GM21390 (cell line): ENCODE measurements around the gene SIPA1.
"Not testable (repeated sequence)": the region's sequence is repeated elsewhere in the genome, so short reads cannot be mapped to it uniquely, and the experiment has no call there.

Experiments
- ATAC-seq: cut with Tn5 transposase; IDR thresholded peaks from one replicate; pipeline ENCODE4 v1.9.1; 2021; ENCODE audit not compliant: unreplicated experiment

The SIPA1 gene

DNA sequence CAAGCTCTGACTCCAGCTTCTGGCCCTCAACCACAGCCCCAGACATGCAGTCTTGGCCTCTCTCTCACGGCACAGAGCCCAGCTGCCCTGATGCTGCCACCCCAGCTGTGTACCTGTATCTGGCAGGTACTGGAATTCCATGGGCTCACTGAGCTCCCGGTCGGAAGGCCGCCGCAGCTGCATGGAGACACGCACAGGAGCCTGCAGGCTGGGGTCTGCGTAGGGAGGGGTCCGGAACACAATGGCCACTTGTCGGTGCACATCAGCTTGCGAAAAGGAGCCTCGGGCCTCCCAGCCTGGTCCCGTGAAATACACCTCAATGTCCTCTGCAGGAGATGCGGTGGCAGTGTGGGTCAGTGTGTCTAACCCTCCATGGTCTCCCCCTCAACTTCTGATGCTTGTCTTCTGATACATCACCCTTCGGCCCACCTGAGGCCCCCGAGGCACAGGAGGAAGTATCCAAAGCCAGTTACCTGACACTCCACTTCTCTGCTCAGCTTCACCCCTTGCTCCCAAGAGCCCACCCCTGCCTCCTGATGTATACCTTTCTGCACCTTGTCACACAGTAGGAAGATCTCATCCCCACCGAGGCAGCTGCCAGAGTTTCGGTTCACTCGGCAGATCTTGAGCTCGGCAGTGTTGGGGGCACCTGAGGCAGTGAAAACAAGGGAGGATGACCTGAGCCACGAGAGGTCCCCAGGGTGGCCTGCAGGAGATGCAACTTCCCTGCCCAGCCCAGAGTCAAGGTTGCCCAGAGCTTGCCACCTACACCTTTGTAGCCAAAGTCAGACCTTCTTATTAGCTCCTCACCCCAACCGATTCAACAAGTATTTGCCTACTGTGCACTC, 20.5 kb downstream of the SIPA1 start:
- no peak for ATAC-seq

DNA sequence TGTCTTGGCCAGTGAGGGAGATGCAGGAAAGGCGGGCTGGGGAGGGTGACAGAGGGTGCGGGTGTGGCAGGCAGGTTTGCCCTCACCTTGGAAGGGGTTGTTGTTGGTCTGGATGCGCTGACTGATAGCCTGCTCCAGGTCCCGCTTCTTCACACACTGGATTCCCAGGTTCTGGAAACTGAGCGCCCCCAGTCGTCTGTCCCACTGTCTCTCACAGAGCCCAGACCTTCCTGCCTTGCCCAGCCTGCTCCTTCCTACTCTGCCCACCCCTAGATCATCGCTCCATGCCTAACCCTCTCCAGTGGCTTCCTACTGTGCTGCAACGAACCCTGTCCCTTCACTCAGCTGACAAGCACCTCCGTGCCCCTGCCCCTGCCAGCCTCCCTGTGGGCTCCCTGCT, 22.1 kb downstream of the SIPA1 start:
- no peak for ATAC-seq

DNA sequence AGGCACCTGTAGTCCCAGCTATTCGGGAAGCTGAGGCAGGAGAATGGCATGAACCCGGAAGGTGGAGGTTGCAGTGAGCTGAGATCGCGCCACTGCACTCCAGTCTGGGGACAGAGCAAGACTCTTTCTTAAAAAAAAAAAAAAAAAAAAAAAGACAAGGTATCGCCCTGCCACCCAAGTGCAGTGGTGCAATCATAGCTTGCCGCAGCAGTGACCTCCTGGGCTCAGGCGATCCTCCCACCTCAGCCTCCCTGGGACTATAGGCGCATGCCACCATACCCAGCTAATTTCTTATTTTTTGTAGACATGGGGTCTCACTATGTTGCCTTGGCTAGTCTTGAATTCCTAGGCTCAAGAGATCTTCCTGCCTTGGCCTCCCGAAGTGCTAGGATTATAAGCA, 23.0 kb downstream of the SIPA1 start:
- ATAC-seq, result not testable (repeated sequence)

DNA sequence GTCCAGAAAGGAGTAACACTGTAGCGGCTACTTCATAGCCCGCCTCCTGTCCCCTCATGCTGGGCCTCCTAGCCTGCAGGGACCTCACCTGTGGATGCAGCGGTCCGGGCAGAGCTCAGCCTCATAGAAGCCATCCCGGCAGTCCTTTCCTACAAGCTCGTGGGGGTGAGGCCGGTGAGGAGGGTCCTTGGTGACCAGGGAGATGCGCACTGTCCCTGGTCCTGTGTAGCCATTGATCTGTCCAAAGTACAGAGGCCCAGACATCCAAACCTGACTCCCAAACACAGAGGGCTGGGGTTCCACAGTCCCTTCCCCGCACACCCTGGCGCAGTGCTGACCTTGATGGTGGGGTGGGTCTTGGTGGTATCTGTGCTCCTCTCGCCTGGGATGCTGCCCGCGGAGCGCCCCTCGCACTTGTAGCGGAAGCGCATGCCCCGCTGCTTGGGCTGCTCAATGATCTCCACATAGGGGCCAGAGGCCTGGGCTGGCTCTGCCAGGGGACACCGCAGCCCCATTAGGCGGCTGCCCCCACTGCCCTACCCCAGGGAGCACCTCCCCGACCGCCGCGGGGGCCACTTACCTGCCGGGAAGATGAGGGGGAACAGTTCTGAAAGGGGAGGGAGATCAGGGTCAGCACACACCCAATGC, 23.8 kb downstream of the SIPA1 start:
- ATAC-seq, result no peak

DNA sequence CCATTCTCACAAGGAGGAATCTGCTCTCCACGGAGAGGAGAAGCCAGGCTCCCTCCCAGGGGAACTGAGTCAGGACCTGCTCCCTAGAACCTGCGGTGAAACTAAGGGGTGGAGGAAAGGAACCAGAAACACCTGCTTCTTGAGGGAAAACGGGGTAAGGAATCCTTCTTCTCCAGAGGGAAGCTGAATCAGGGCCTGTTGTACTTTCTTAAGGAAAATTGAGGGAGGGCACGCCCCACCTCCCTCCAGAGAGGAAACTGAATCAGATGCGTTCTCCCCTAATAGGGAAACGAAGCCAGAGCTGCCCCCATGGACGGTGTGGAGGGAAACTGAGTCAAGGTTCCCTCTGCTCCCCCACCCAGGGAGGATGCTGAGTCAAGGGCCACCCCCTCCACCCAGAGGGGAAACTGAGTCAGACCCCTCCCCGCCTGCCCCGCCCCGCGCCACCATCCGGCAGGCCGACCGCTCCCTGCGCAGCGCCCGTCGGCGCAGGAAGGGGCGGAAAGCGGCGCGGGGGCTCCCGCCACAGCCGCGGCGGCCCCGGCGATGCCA, 24.4 kb downstream of the SIPA1 start:
- ATAC-seq, result peak; percentile 17

DNA sequence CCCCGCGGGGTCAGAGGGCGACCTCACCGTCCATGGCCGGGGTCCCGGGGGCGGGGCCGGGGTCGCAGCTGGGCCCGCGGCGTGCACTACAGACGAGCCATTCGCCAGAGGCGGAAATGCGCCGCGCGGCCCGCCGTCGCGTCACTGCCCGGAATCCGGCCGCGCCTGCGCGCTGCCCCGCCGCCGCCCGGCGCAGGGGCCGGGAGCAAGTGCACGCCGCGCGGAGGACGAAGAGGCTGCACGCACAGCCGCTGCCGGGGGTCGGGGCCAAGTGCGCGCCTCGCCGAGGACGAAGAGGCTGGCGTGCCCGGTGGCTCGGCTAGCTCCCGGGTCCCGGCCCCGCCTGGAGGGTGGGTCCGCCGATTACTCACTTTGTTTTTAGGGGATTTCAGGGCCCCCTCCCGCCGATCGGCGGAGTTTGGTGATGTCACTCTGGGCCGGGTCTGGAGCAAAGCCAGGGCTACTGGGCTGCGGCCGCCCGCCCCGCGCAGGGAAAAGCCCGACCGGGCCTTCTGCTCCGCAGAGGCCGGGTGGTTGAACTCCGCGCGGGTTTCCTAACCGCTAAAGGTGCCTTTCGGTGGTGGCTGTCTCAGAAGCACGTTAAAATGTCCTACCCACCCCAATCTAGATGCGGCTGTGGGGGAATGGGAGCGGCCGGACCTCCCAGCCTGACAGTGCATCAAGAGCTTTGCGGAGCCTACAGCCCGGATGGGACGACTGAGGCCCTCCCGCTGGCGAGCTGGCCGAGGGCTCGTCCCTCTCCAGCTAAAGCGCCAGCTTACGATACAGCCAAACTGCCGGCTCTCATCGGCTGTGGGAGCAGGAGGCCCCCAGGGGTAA, 25.1 kb downstream of the SIPA1 start, which contains the start of gene RELA:
RELA (minus strand) TSS at position 118 of the 840 bp plus-strand sequence; CDS start at position 34, 84 bp downstream.
- ATAC-seq, result peak; percentile 75

DNA sequence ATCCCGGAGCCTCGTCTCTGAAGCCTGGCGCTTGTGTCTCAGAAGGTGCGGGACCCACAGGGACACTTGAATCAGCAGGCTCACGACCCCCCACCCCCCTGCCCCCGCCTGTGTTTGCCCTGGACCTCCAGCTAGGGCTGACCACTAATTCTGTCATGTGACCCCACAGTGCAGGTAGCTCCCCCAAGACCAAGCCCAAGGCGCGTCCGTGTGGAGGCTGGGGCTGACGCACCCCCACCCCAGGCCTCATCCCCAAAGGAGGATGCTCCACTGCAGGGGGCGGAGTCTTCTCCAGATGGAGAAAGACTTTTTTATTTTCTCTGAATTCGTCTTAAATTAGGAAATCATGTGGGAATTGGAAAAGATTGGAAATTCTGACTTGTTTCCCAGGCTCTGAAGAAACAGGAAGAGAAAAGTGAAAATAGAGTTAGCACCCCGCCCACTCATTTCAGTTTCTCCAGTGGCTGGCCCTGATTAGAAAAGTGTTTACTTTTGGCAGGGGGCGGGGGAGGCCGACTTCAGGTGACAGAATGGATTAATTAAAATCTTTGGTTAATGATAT, 25.8 kb downstream of the SIPA1 start:
- ATAC-seq, result no peak

DNA sequence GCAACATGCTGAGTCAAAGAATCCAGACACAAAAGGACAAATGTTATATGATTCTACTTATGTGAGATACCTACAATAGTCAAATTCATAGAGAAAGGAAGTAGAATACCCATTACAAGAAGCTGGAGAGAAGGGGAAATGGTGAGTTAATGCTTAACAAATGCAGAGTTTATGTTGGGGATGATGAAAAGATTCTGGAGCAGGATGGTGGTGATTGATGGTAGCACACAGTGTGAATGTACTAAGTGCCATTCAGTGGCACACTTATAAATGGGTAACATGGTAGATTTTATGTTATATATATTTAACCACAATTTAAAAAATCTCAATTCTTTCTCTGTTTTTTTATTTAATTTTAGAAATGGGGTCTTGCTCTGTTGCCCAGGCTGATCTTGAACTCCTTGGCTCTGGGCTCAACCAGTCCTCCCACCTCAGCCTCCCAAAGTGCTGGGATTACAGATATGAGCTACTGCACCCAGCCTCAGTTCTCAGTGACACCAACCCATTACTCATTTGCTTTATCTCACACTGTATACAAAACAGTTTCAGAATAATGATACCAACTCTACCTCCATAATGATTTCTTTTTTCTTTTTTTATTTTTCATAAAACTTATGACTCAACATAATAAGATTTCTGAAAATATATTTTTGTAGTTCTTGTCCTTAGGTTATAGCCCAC, 34.4 kb downstream of the SIPA1 start:
- ATAC-seq, result no peak

DNA sequence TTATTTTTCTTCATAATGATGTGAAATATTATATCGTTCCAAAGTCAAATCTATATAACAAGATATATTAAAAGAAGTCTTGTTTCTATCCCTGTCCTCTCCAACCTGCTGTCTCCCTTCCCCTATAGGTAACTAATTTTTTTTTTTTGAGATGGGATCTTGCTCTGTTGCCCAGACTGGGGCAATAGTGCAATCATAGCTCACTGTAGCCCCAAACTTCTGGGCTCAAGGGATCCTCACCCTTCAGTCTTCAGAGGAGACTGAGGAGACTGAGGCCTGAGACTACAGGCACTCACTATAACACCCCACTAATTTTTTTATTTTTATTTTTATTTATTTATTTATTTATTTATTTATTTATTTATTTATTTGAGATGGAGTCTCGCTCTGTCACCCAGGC, 35.1 kb downstream of the SIPA1 start:
- ATAC-seq, result no peak

DNA sequence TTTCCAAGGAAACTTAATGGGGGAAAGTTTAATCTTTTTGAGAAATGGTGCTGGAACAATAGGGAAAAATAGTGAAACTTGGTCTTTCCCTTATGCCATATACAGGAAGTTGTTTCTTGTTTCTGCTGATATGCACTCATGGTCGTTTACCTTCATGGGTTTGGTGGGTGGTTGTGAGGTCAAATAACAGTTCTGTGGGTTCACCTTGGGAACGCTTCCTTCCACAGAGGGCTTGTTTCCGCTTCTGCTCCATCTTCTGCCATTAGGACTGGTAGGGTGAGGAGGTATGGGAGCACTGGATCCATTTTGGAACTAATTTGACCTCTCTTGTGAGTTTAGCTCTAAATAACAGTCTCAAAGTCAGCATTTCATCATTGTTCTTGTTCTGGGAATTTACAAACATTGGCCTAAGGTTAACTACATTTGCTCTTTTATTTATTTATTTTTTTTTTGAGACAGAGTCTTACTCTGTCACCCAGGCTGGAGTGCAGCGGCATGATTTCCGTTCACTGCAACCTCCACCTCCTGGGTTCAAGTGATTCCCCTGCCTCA, 42.4 kb downstream of the SIPA1 start:
- no peak for ATAC-seq

DNA sequence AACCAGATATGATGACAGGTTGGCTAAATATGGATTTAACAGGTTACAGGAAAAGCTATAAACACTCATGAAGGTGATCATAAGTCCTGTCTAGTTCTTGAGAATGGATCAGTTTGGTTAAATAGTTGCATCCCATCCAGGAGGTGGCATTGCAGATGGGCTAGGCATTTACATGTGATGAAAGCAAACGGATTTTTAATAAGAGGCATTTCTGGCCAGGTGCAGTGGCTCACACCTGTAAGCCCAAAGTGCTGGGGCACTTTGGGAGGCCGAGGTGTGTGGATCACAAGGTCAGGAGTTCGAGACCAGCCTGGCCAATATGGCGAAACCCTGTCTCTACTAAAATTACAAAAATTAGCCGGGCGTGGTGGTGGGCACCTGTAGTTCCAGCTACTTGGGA, 45.6 kb downstream of the SIPA1 start:
- not testable (repeated sequence) for ATAC-seq

DNA sequence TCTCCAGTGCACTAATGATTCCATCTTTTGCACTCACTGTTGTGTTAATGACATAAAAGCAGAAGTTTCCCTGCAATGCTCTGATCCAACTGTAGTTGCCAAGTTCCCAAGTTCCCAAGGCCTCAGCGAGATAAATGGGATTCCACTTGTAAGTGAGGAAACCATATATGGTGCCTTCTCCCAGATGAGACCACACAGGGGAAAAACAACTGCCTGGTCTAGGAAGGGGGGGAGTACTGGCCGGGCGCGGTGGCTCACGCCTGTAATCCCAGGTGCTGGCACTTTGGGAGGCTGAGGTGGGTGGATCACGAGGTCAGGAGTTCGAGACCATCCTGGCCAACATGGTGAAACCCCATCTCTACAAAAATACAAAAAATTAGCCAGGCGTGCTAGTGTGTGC, 48.1 kb downstream of the SIPA1 start:
- no peak for ATAC-seq

DNA sequence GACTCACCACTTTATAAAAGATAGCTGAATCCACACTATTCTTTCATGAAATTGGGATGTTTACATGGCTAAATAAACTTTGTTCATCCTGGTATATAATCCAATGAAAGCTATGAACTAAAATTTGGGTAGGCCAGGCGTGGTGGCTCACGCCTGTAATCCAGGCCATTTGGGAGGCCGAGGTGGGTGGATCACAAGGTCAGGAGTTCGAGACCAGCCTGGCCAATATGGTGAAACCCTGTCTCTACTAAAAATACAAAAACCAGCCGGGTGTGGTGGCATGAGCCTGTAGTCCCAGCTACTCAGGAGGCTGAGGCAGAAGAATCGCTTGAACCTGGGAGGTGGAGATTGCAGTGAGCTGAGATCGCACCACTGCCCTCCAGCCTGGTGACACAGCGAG, 53.9 kb downstream of the SIPA1 start:
- not testable (repeated sequence) for ATAC-seq

DNA sequence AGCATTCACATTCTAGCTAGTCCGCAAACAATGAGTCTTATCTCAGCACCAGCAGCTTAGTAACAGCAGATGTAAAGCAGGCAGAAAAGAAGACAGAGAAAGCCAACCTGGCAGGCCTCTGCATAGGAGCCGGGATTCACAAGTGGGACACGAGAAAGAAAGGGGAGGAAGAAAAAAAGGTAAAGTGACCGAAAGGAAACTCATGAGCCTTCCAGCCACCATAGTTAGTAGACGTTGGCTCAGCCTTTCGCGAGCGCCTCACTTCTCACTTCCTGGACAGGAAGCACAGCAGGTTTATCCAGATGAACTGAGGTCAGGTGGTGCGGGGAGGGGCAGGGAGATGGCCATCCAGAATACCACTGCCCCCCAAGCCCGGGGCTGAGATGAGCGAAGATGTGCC, 54.5 kb downstream of the SIPA1 start:
- ATAC-seq, result no peak

DNA sequence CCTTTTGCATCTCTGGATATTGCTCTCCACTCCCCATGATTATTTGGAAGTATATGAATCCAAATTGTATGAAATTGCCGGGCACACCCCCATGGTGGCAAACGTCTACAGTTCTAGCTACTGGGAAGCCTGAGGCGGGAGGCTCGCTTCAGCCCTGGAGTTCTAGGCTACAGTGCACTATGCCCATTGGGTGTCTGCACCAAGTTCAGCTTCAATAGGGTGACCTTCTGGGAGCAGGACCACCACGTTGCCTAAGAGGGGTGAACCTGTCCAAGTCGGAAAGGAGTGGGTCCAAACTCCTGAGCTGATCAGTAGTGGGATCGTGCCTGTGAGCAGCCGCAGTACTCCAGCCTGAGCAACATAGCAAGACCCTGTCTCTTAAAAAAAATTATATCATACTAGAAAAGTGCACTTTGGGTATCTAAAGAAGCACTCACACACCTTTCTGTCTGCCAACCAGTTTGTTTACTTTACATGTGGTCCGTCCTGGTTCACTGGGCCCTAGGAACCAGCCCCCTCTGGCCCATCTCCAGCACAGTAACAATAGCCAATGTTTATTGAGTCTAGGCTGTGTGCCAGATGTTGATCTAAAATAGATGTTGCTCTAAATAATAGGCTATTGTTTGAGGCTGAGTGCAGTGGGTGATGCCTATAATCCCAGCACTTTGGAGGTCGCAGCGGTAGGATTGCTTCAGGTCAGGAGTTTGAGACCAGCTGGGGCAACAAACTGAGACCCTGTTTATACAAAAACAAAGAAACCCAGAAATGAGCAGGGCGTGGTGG, 57.7 kb downstream of the SIPA1 start:
- no peak for ATAC-seq

DNA sequence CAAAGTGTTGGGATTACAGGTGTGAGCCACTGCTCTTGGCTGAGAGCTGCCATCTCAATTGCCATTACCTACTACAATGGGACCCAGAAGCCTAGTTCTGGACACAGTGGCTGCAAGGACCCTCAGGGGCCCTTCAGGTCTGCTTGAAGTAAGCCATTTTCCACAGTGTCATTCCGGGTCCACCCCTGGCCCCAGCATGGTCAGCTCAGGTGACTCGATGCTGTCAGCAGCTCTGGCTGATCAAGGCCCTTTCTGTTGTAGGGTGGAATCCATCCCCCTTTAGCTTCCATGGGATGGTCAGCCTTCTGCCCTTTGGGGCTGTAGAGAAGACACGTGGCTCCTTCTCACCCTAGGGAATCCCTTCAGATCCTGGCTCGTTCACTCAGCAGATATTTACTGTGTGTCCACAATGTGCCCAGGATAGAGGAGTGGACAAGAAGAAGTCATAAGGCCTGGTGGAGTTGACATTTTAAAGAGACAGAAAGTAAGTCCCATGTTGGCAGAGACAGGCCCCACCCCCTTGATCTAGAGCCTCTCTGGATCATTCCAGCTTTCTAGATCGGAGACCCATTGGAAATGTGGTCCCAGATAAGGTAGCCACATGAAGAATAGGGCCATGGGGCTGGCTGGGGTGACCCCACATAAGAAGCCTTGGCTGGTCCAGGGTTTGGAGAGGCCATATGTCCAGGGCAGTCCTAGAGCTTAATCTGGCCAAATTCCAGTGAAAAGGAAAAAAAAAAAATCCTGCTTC, 59.1 kb downstream of the SIPA1 start:
- ATAC-seq, result no peak

DNA sequence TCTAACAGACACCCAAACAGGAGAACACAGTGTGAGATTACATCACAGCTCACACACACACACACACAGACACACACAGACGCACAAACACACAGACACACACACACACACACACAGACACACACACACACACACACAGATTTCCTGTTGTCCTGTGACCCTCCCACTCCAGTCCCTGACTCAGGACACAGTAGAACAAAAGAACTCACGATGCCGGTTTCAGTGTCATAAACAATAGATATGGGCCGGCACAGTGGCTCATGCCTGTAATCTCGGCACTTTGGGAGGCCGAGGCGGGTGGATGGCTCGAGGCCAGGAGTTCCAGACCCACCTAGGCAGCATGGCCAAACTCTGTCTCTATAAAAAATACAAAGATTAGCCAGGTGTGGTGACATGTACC, 60.3 kb downstream of the SIPA1 start:
- ATAC-seq, result no peak

DNA sequence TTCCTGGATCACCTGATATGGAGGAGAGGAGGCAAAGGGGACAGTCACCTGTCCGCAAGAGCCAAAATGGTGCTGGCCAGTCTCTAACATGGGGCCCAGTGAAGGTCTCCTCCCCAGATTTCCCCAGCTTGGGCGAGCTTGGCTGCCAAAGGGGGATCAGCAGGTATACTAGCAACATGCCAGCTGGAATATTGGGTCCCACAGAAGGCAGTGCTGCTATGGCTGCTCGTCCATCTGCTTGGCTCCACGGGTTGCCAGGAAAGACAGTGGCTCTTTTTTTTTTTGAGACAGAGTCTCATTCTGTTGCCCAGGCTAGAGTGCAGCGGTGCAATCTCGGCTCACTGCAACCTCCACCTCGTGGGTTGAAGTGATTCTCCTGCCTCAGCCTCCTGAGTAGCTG, 61.4 kb downstream of the SIPA1 start:
- ATAC-seq, result no peak

DNA sequence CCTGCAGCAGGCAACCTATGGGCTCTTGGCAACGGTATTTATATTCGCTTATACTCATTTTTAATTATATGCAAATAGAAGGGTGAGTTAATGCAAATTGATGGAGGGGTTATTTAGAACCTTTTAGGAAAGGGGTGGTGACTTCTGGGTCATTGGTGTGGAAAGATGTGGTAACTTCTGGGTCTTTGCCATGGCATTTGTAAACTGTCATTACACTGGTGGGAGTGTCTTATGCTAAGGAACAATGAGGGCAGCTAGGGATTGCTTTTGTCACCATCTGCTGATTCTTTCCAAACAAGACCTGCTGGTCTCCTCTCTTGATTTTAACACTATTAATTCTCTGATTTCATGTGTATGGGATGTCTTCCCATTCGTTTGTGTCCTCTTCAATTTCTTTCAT, 62.5 kb downstream of the SIPA1 start:
- no peak for ATAC-seq
